AG04450 (cell line): Measurements from ENCODE around the gene UBAC1. TPM values are rescaled to one million over a fixed set of nuclear protein-coding genes. Genes with fewer than 3 reads are reported as not detected.
A peak's percentile ranks its signal among the peaks of the same experiment; 100 is the strongest.

Experiments used
- CTCF ChIA-PET: fragments of 300-600, 350-600 bp; formaldehyde crosslinking; extraction: SDS; loops from one replicate; lab custom pipeline; 2022; ENCODE audit warnings: antibody characterized with exemption, inconsistent platforms; lab: Charles Lee
- POLR2A ChIA-PET: fragments of 350-600 bp; formaldehyde crosslinking; extraction: SDS; loops from one replicate; lab custom pipeline; 2021; ENCODE audit warnings: antibody characterized with exemption, inconsistent platforms; lab: Yijun Ruan, JAX
- DNase-seq: peaks from one replicate; pipeline ENCODE4 v3.0.0-alpha.2; 2011; ENCODE audit warnings: low read depth, low spot score
- H3K27ac ChIP-seq: one replicate; pipeline ENCODE4 v1.5.1; 2012; ENCODE audit warnings: low read depth, low read length, control low read depth
- H3K27me3 ChIP-seq: one replicate; pipeline ENCODE4 v1.6.0; 2012; ENCODE audit warnings: low read length; ENCODE audit not compliant: control insufficient read depth, insufficient read depth
- H3K4me3 ChIP-seq: 2 replicates; pipeline ENCODE4 v1.5.1; 2011; ENCODE audit warnings: mild to moderate bottlenecking, low read depth, low read length, control low read depth
- H3K9me3 ChIP-seq: 2 replicates; pipeline ENCODE4 v1.5.1; 2012; ENCODE audit warnings: low read length; ENCODE audit not compliant: control insufficient read depth, insufficient read depth
- polyA plus RNA-seq: library from polyadenylated mRNA; depleted of rRNA; stranded (reverse); fragments of >200 nt; gene quantifications from 2 replicates; pipeline ENCODE4 v1.2.3, GENCODE V29; 2011; rRNA removed
- TF ChIP-seq, protein P1 (sequence below): IDR thresholded peaks from 2 replicates; pipeline ENCODE4 v1.5.1; 2011; ENCODE audit warnings: low read depth, low read length, control low read depth, inconsistent platforms

UBAC1 gene
- polyA plus RNA-seq, 1 experiment: 35.8 TPM

DNA sequence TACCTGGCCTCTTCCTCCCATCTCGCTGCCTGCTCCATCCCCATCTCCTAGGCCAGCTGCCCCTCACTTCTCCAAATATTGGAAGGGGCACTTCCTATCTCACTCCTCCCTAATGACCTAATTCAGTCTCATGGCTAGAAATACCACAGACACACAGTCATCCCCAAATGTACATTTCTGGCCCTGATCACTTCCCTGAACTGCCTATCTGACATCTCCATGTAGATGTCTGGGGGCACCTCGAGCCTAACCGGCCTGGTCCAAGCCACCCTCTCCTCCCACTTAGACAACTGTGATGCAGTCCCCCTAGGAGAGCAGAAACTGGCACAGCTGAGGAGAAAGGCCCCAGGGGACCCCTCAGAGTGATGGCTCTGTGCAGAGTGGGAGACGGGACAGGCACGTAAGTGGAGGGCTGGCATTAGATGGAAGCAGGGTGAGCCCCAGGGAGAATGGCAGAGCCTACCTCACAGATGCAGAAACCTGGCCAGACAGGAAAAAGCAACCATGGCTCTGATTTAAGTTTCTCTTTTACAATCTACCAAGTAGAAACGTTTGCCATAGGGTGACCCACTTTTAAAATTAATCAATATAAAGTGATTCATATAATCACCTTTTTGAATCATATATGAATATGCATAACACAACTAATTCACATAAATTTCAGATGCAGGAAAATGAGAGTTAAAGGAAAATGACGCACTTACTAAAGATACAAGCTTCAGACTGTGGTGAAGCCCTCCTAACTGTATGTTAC lies 75.9 kb downstream of the UBAC1 start:
- H3K9me3 ChIP-seq: no peaks in the 10 kb centered on the region; the same call in 1 of the 2 replicates
- no peaks in the 10 kb centered on the region for H3K27me3 ChIP-seq
- no peak for DNase-seq
- no peak overlapping the region for H3K4me3 ChIP-seq
- peak overlapping the region; percentile 90 for H3K27ac ChIP-seq
- TF ChIP-seq, protein P1, sequence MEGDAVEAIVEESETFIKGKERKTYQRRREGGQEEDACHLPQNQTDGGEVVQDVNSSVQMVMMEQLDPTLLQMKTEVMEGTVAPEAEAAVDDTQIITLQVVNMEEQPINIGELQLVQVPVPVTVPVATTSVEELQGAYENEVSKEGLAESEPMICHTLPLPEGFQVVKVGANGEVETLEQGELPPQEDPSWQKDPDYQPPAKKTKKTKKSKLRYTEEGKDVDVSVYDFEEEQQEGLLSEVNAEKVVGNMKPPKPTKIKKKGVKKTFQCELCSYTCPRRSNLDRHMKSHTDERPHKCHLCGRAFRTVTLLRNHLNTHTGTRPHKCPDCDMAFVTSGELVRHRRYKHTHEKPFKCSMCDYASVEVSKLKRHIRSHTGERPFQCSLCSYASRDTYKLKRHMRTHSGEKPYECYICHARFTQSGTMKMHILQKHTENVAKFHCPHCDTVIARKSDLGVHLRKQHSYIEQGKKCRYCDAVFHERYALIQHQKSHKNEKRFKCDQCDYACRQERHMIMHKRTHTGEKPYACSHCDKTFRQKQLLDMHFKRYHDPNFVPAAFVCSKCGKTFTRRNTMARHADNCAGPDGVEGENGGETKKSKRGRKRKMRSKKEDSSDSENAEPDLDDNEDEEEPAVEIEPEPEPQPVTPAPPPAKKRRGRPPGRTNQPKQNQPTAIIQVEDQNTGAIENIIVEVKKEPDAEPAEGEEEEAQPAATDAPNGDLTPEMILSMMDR: no peak
- ChIA-PET CTCF (no interaction called here), POLR2A (no interaction called here)

DNA sequence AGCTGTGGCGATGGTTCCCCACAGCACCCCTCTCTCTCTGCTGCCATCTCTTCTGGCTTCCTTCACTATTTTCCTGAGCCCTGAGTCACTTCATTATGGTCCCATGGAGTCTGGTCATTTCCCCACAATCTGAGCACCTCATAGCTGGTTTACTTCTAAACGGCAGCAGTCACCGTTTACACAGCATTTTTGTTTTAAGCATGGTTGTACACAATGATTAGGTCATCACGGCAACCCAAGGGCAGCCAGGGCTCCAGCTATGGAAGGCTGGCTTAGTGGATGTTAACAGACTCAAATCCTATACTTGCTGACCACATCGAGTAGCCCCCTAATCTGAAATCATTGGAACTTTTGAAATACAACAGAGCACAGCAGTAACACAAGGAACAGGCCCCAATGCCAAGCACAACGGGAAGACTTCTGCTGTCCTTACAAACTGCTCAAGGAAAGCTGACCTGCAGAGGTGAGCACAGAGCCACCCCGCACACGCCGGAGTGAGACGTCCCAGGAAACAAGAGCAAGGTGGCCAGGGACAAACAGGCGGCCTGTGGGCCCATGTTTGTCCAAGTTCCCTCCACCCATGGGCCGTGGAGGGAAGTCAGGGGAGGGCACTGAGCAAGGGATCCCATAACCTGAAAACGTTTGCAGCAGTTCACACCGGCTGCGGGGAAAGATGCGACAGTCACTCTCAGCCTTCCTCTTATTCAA lies 76.7 kb downstream of the UBAC1 start:
- TF ChIP-seq, protein P1: no peak
- H3K27ac ChIP-seq: peak overlapping the region; percentile 90
- H3K9me3 ChIP-seq: no peaks in the 10 kb centered on the region; the same call in 1 of the 2 replicates
- no peaks in the 10 kb centered on the region for H3K27me3 ChIP-seq
- no peak for DNase-seq
- POLR2A ChIA-PET: no interaction called here
- CTCF ChIA-PET: interaction anchor here (1.0 kb wide), 1 partner anchor 17 kb away, joined by 3 read pairs; no protein-coding TSS in a partner anchor
- no peak overlapping the region for H3K4me3 ChIP-seq

DNA sequence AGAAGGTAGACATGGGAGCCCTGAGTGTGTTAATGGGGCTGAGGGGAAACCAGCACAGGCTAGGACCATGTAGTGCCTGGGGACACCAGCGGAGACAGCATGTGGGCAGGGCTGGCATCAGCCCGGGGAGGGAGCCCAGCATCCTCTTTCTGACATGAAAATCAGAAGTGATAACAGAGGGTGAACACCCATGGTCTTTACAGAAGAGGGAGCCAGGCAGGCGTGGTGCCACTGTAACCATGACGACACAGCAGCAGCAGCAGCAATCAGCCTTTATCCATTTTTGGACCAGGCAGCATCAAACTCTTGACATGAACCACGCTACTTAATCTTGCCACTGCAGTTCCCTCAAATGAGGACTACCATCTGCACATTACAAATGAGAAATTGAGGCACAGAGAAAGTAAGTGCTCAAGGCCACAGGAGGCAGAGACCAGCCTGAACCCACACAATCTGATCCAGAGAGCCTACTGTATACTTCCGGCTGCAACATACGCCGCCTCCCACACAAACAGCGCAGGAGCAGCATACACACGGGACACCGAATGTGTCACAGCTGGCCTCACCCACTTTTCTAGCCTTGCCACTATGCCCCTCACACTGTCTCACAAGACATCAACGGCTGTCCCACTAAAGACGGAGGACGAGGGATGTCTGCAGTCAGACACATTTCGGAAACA lies 77.6 kb downstream of the UBAC1 start:
- POLR2A ChIA-PET: no interaction called here
- no peaks in the 10 kb centered on the region; the same call in 1 of the 2 replicates for H3K9me3 ChIP-seq
- no peaks in the 10 kb centered on the region for H3K27me3 ChIP-seq
- H3K4me3 ChIP-seq: no peak overlapping the region
- no peak for DNase-seq
- peak overlapping the region; percentile 90 for H3K27ac ChIP-seq
- TF ChIP-seq, protein P1: no peak
- CTCF ChIA-PET: interaction anchor here (0.6 to 1.0 kb wide), 2 partner anchors 16 to 206 kb away, joined by 3 read pairs; no protein-coding TSS in a partner anchor

Other genes starting within 250 kb of the UBAC1 start
- 7.8 and 9.5 TPM in 2 replicates for gene CAMSAP1, start 53.8 kb downstream of the UBAC1 start, polyA plus RNA-seq
- gene NACC2, start 133.9 kb upstream of the UBAC1 start, polyA plus RNA-seq: 11.7 and 12.2 TPM in 2 replicates
- gene TMEM250, start 157.5 kb upstream of the UBAC1 start, polyA plus RNA-seq: 8.8 and 12.7 TPM in 2 replicates
- not detected in 2 replicates for gene LHX3, start 243.8 kb upstream of the UBAC1 start, polyA plus RNA-seq